Bronchial epithelial cell (primary cell): ENCODE data around the gene MPZL1. TPM values are rescaled to one million over a fixed set of nuclear protein-coding genes. Genes with fewer than 3 reads are reported as not detected.
"Not testable (repeated sequence)": the region's sequence is repeated elsewhere in the genome, so short reads cannot be mapped to it uniquely, and the experiment has no call there.

ENCODE experiments used
- DNase-seq: peaks from one replicate; pipeline ENCODE4 v3.0.0-alpha.2; 2010; ENCODE audit warnings: low read depth
- FAIRE-seq: peaks from 2 replicates; lab custom pipeline; 2011; peaks lifted over from hg19 to GRCh38; lab: Jason Lieb, UNC
- H3K27me3 ChIP-seq: 2 replicates; pipeline ENCODE4 v1.5.1; 2011; ENCODE audit warnings: low read length; ENCODE audit not compliant: control insufficient read depth, insufficient read depth
- H3K36me3 ChIP-seq: 2 replicates; pipeline ENCODE4 v1.5.1; 2011; ENCODE audit warnings: low read length; ENCODE audit not compliant: control insufficient read depth, insufficient read depth
- H3K4me3 ChIP-seq: 2 replicates; pipeline ENCODE4 v1.5.1; 2011; ENCODE audit warnings: mild to moderate bottlenecking, low read depth, low read length, control low read depth
- total RNA-seq: library from RNA; depleted of rRNA; stranded (reverse); fragments of >200 nt; gene quantifications from 2 replicates; pipeline ENCODE4 v1.2.1, GENCODE V29; 2014
- TF ChIP-seq, protein P1 (sequence below): IDR thresholded peaks from 2 replicates; pipeline ENCODE4 v1.5.1; 2011; ENCODE audit warnings: mild to moderate bottlenecking, moderate library complexity, low read length, control low read depth, inconsistent platforms; ENCODE audit not compliant: insufficient read depth, severe bottlenecking

The MPZL1 gene
- total RNA-seq, 1 donor from 2014 or later, result 95.6 TPM

DNA sequence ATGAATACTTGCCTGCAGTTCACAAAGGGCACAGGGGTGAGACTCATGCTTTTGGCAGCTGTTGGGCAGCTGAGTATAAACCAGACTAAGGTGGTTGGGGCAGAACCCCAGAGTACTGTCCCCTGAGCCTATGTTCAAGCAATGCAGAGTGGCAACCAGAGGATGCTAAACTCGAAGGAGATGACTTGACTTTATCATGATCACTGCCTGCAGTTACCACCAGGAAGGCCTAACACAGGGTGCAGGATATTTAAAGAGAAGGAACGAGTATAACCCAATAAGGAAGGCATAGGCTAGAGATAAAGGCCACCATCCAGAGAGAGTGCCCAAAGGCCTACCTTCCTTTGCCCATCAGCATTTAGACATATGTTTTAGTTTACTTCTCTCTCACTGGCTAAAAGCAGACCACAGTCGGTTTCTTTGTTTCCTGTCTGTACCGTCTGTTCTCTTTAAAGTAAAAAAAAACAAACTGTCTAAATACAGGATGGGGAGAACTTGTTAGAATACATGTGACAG is 83.3 kb downstream of the MPZL1 start:
- FAIRE-seq (no peak), DNase-seq (no peak)
- no peak overlapping the region for H3K4me3 ChIP-seq
- H3K36me3 ChIP-seq, result no peaks in the 10 kb centered on the region
- no peaks in the 10 kb centered on the region for H3K27me3 ChIP-seq
- TF ChIP-seq, protein P1, sequence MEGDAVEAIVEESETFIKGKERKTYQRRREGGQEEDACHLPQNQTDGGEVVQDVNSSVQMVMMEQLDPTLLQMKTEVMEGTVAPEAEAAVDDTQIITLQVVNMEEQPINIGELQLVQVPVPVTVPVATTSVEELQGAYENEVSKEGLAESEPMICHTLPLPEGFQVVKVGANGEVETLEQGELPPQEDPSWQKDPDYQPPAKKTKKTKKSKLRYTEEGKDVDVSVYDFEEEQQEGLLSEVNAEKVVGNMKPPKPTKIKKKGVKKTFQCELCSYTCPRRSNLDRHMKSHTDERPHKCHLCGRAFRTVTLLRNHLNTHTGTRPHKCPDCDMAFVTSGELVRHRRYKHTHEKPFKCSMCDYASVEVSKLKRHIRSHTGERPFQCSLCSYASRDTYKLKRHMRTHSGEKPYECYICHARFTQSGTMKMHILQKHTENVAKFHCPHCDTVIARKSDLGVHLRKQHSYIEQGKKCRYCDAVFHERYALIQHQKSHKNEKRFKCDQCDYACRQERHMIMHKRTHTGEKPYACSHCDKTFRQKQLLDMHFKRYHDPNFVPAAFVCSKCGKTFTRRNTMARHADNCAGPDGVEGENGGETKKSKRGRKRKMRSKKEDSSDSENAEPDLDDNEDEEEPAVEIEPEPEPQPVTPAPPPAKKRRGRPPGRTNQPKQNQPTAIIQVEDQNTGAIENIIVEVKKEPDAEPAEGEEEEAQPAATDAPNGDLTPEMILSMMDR, result no peak

GRCh38 chr1:167806235-167806634 is 84.5 kb downstream of the MPZL1 start:
- H3K27me3 ChIP-seq, H3K36me3 ChIP-seq, H3K4me3 ChIP-seq, FAIRE-seq, DNase-seq: not testable (repeated sequence)

DNA sequence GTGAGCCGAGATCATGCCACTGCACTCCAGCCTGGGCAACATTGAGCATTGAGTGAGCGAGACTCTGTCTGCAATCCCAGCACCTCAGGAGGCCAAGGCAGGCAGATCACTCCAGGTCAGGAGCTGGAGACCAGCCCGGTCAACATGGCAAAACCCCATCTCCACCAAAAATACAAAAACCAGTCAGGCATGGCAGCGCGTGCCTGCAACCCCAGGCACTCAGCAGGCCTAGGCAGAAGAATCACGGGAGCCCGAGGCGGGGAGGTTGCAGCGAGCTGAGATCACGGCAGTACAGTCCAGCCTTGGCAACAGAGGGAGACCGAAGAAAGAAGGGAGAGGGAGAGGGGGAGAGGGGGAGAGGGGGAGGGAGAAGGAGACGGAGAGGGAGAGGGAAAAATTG is 84.9 kb downstream of the MPZL1 start:
- not testable (repeated sequence) for H3K4me3 ChIP-seq, FAIRE-seq

GRCh38 chr1:167808104-167808503 is 86.3 kb downstream of the MPZL1 start:
- H3K4me3 ChIP-seq, result no peak overlapping the region
- DNase-seq (peak; percentile 44), FAIRE-seq (no peak)
- H3K27me3 ChIP-seq, result no peaks in the 10 kb centered on the region
- TF ChIP-seq, protein P1, result no peak
- no peaks in the 10 kb centered on the region for H3K36me3 ChIP-seq

More for the DNA sequence above, 84.9 kb downstream of the MPZL1 start:
- not testable (repeated sequence) for DNase-seq, H3K36me3 ChIP-seq, H3K27me3 ChIP-seq

GRCh38 chr1:167808690-167809089 is 86.9 kb downstream of the MPZL1 start:
- H3K27me3 ChIP-seq, result no peaks in the 10 kb centered on the region
- H3K4me3 ChIP-seq, result no peak overlapping the region
- FAIRE-seq (no peak), DNase-seq (no peak)
- TF ChIP-seq, protein P1, result no peak
- H3K36me3 ChIP-seq, result no peaks in the 10 kb centered on the region

DNA sequence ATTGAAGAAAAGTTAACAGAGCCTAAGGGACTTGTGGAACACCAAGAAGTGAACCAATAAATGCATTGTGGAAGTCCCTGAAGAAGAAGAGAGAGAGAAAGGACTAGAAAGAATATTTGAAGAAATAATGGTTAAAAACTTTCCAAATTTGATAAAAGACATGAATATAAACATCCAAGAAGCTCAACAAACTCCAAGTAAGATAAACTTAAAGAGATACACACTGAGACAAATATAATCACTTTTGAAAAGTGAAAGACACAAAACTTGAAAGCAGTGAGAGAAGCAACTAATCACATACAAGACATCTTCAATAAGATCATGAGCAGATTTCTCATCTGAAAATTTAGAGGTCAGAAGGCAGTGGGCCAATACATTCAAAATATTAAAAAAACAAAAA is 91.2 kb downstream of the MPZL1 start:
- Histone ChIP-seq H3K27me3 (no peaks in the 10 kb centered on the region), H3K4me3 (no peak overlapping the region), H3K36me3 (no peaks in the 10 kb centered on the region)
- TF ChIP-seq, protein P1, result no peak
- DNase-seq (no peak), FAIRE-seq (no peak)

GRCh38 chr1:167815650-167816049 is 93.9 kb downstream of the MPZL1 start:
- TF ChIP-seq, protein P1, result no peak
- no peak for DNase-seq
- Histone ChIP-seq H3K36me3 (no peaks in the 10 kb centered on the region), H3K4me3 (no peak overlapping the region), H3K27me3 (no peaks in the 10 kb centered on the region)
- FAIRE-seq, result no peak
